H9 (cell line): ENCODE data around the gene TMEM81. TPM values are rescaled to one million over a fixed set of nuclear protein-coding genes. Genes with fewer than 3 reads are reported as not detected.

Experiments
- DNase-seq: peaks from one replicate; pipeline ENCODE4 v3.0.0-alpha.2; 2017
- H2AFZ ChIP-seq: one replicate; pipeline ENCODE4 v1.6.1; 2013; ENCODE audit warnings: mild to moderate bottlenecking, low read length, control low read depth, moderate library complexity
- H2AK5ac ChIP-seq: 2 replicates; pipeline ENCODE4 v1.6.1; 2013; ENCODE audit warnings: low read length, control low read depth, mixed read lengths; ENCODE audit not compliant: insufficient read length
- H2BK120ac ChIP-seq: one replicate; pipeline ENCODE4 v1.6.1; 2013; ENCODE audit warnings: low read depth, mild to moderate bottlenecking, low read length, control low read depth, inconsistent platforms; ENCODE audit not compliant: poor library complexity, severe bottlenecking
- H2BK12ac ChIP-seq: 2 replicates; pipeline ENCODE4 v1.6.1; 2013; ENCODE audit warnings: low read length, control low read depth, mixed read lengths, low read depth; ENCODE audit not compliant: insufficient read length
- H2BK15ac ChIP-seq: 2 replicates; pipeline ENCODE4 v1.6.1; 2013; ENCODE audit warnings: low read depth, low read length, control low read depth
- H2BK20ac ChIP-seq: one replicate; pipeline ENCODE4 v1.6.1; 2013; ENCODE audit warnings: low read depth, mild to moderate bottlenecking, low read length, control low read depth, inconsistent platforms; ENCODE audit not compliant: poor library complexity, severe bottlenecking
- H2BK5ac ChIP-seq: 2 replicates; pipeline ENCODE4 v1.6.1; 2013; ENCODE audit warnings: low read length, control low read depth, mixed read lengths; ENCODE audit not compliant: insufficient read length
- H3K14ac ChIP-seq: 2 replicates; pipeline ENCODE4 v1.6.1; 2013; ENCODE audit warnings: low read length, control low read depth; ENCODE audit not compliant: insufficient read depth
- H3K18ac ChIP-seq: 2 replicates; pipeline ENCODE4 v1.6.1; 2013; ENCODE audit warnings: low read depth, mild to moderate bottlenecking, mixed read lengths, low read length, control low read depth; ENCODE audit not compliant: insufficient read length
- H3K23ac ChIP-seq: 2 replicates; pipeline ENCODE4 v1.6.1; 2013; ENCODE audit warnings: low read length, control low read depth, mixed read lengths, low read depth; ENCODE audit not compliant: insufficient read length
- H3K23me2 ChIP-seq: 2 replicates; pipeline ENCODE4 v1.6.1; 2013; ENCODE audit warnings: low read depth, mild to moderate bottlenecking, mixed read lengths, low read length, control low read depth; ENCODE audit not compliant: insufficient read length, poor library complexity, severe bottlenecking
- H3K27ac ChIP-seq: 2 replicates; pipeline ENCODE4 v1.5.1; 2013; ENCODE audit warnings: low read length, control low read depth, mixed read lengths, low read depth; ENCODE audit not compliant: insufficient read length
- H3K27me3 ChIP-seq: 2 replicates; pipeline ENCODE4 v1.6.1; 2013; ENCODE audit warnings: low read length, control low read depth, inconsistent platforms; ENCODE audit not compliant: insufficient read depth
- H3K4ac ChIP-seq: 2 replicates; pipeline ENCODE4 v1.6.1; 2013; ENCODE audit warnings: low read depth, mild to moderate bottlenecking, control low read depth, inconsistent platforms, low read length, moderate library complexity
- H3K4me1 ChIP-seq: 2 replicates; pipeline ENCODE4 v1.6.1; 2013; ENCODE audit warnings: low read length, control low read depth, inconsistent platforms; ENCODE audit not compliant: insufficient read depth
- H3K4me2 ChIP-seq: 2 replicates; pipeline ENCODE4 v1.6.1; 2013; ENCODE audit warnings: low read length, control low read depth, mixed read lengths; ENCODE audit not compliant: insufficient read length, insufficient read depth
- H3K56ac ChIP-seq: 2 replicates; pipeline ENCODE4 v1.6.1; 2013; ENCODE audit warnings: low read depth, mild to moderate bottlenecking, mixed read lengths, low read length, control low read depth; ENCODE audit not compliant: insufficient read length
- H3K79me1 ChIP-seq: 2 replicates; pipeline ENCODE4 v1.6.1; 2013; ENCODE audit warnings: low read depth, mild to moderate bottlenecking, moderate library complexity, low read length, control low read depth, inconsistent platforms; ENCODE audit not compliant: insufficient read depth, poor library complexity, severe bottlenecking
- H3K79me2 ChIP-seq: 2 replicates; pipeline ENCODE4 v1.6.1; 2013; ENCODE audit warnings: low read length, control low read depth, inconsistent platforms; ENCODE audit not compliant: insufficient read depth
- H3K9ac ChIP-seq: 2 replicates; pipeline ENCODE4 v1.6.1; 2013; ENCODE audit warnings: low read length, control low read depth, mixed read lengths; ENCODE audit not compliant: insufficient read length; ENCODE audit errors: extremely low read depth
- H3K9me3 ChIP-seq: one replicate; pipeline ENCODE4 v1.6.1; 2013; ENCODE audit warnings: low read depth, low read length, inconsistent platforms; ENCODE audit not compliant: control insufficient read depth
- H3T11ph ChIP-seq: one replicate; pipeline ENCODE4 v1.6.1; 2013; ENCODE audit warnings: mild to moderate bottlenecking, low read length, control low read depth, inconsistent platforms
- H4K20me1 ChIP-seq: one replicate; pipeline ENCODE4 v1.6.1; 2013; ENCODE audit not compliant: control insufficient read depth, insufficient read length, insufficient read depth
- H4K5ac ChIP-seq: 2 replicates; pipeline ENCODE4 v1.6.1; 2013; ENCODE audit warnings: low read depth, mild to moderate bottlenecking, mixed read lengths, low read length, control low read depth; ENCODE audit not compliant: insufficient read length
- H4K8ac ChIP-seq: replicated peaks from 2 replicates; pipeline ENCODE4 v1.6.1; 2013; ENCODE audit warnings: low read length, control low read depth, mixed read lengths, low read depth; ENCODE audit not compliant: insufficient read length
- H4K91ac ChIP-seq: 2 replicates; pipeline ENCODE4 v1.6.1; 2013; ENCODE audit warnings: low read depth, mild to moderate bottlenecking, moderate library complexity, mixed read lengths, low read length, control low read depth; ENCODE audit not compliant: insufficient read length
- H3K27ac Mint-ChIP-seq, 3 experiments: 2 replicates in 2 of 3; 3 replicates in 1 of 3; pipeline ENCODE4 v1.8.0; 2020 to 2021; ENCODE audit warnings: mixed read lengths in 3 of 3, mild to moderate bottlenecking in 1 of 3, moderate library complexity in 1 of 3
- H3K27me3 Mint-ChIP-seq: 2 replicates; pipeline ENCODE4 v1.8.0; 2021; ENCODE audit warnings: low read depth, mild to moderate bottlenecking, moderate library complexity, mixed read lengths
- H3K36me3 Mint-ChIP-seq, 3 experiments: 2 replicates in 2 of 3; 3 replicates in 1 of 3; pipeline ENCODE4 v1.8.0; 2020 to 2021; ENCODE audit warnings: low read depth in 3 of 3, mixed read lengths in 3 of 3; ENCODE audit not compliant: insufficient read depth in 1 of 3
- H3K4me1 Mint-ChIP-seq, 2 experiments: 2 replicates each; pipeline ENCODE4 v1.8.0; 2020; ENCODE audit warnings: mixed read lengths in 2 of 2
- H3K4me3 Mint-ChIP-seq, 2 experiments: 2 replicates in 1 of 2; 3 replicates in 1 of 2; pipeline ENCODE4 v1.8.0; 2020 to 2021; ENCODE audit warnings: mild to moderate bottlenecking in 2 of 2, mixed read lengths in 2 of 2, moderate library complexity in 1 of 2
- H3K9me3 Mint-ChIP-seq, 2 experiments: 2 replicates in 1 of 2; 3 replicates in 1 of 2; pipeline ENCODE4 v1.8.0; 2020; ENCODE audit warnings: mild to moderate bottlenecking in 2 of 2, mixed read lengths in 2 of 2, moderate library complexity in 1 of 2
- CTCF ChIP-seq: fragments of 200-600 bp; sonication (generic); conservative IDR thresholded peaks from 3 replicates; pipeline ENCODE4 v1.8.0; 2021; ENCODE audit warnings: antibody characterized with exemption, mild to moderate bottlenecking
- total RNA-seq: library from RNA; stranded (reverse); gene quantifications from 2 replicates; pipeline ENCODE4 v1.2.1, GENCODE V29; 2021

The TMEM81 gene
- total RNA-seq, 1 experiment from 2014 or later = 3.0 TPM

GRCh38 chr1:205095422-205095821 is 11.2 kb upstream of the TMEM81 start:
- Histone ChIP-seq H4K5ac (no peak overlapping the region), H3K4me1 (no peaks in the 10 kb centered on the region), H3K27ac (no peak overlapping the region), H3K4me2 (no peak overlapping the region), H2AK5ac (no peak overlapping the region), H2BK5ac (no peak overlapping the region), H2AFZ (no peak overlapping the region), H3K79me1 (no peaks in the 10 kb centered on the region), H3K23me2 (no peaks in the 10 kb centered on the region), H3K23ac (no peak overlapping the region), H3K56ac (no peak overlapping the region), H2BK15ac (no peak overlapping the region), H4K8ac (no peak overlapping the region), H4K91ac (no peak overlapping the region), H3K4ac (no peak overlapping the region), H3K9me3 (no peaks in the 10 kb centered on the region), H2BK20ac (no peak overlapping the region), H3K14ac (no peak overlapping the region), H3T11ph (no peak overlapping the region), H2BK120ac (no peak overlapping the region), H2BK12ac (no peak overlapping the region), H4K20me1 (no peaks in the 10 kb centered on the region), H3K9ac (no peak overlapping the region), H3K79me2 (no peaks in the 10 kb centered on the region), H3K27me3 (no peaks in the 10 kb centered on the region), H3K18ac (no peak overlapping the region)
- TF ChIP-seq CTCF = no peak
- Mint-ChIP-seq H3K4me1 (no peaks in the 10 kb centered on the region), H3K4me3 (no peak overlapping the region), H3K36me3 (peaks cover 29 to 88% (median 77%) of the 10 kb centered on the region in 3 experiments), H3K27me3 (no peaks in the 10 kb centered on the region), H3K27ac (no peak overlapping the region), H3K9me3 (no peaks in the 10 kb centered on the region)
- DNase-seq = no peak
